GM18519 (cell line): ENCODE data around the gene AS3MT.
"Not testable (repeated sequence)": the region's sequence is repeated elsewhere in the genome, so short reads cannot be mapped to it uniquely, and the experiment has no call there.

Experiments used
- ATAC-seq: cut with Tn5 transposase; IDR thresholded peaks from one replicate; pipeline ENCODE4 v1.9.1; 2021; ENCODE audit warnings: mild to moderate bottlenecking, moderate library complexity; ENCODE audit not compliant: unreplicated experiment, low FRiP score

The AS3MT gene

DNA sequence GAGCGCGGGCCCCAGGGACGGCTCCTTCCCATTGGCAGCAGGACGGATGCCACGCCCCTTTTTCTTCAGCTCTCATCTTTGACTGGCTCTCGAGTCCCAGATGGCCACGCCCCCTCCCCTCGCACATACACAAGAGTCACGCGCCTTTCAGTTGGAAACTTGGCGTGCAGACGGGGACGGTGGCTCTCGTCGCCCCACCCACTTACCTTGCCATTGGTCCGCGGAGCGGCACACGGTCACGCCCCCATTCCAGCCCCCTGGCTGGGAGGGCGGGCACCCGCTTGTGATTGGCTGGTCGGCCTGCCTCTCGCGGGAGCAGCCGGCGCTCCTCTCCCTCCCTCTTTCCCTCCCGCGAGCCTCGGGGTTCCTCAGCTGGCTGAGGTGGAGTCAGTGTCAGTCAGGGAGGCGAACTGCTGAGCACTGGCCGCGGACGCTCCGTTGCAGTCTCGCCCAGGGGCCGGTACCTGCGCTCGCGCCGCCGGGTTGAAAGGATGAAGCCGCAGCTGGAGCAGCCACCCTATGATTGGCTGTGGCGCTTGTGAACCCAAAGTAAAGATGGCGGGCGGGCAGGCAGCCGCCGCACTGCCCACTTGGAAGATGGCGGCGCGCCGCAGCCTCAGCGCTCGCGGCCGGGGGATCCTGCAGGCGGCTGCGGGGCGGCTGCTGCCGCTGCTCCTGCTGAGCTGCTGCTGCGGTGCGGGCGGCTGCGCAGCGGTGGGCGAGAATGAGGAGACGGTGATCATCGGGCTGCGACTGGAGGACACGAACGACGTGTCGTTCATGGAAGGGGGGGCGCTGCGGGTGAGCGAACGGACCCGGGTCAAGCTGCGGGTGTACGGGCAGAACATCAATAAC, 48.9 kb downstream of the AS3MT start, which contains the start of gene CNNM2:
TSS of gene CNNM2 (plus strand) at position 333 of the 855 bp plus-strand sequence. CDS start at position 520, 187 bp downstream.
- peak; percentile 80 for ATAC-seq

DNA sequence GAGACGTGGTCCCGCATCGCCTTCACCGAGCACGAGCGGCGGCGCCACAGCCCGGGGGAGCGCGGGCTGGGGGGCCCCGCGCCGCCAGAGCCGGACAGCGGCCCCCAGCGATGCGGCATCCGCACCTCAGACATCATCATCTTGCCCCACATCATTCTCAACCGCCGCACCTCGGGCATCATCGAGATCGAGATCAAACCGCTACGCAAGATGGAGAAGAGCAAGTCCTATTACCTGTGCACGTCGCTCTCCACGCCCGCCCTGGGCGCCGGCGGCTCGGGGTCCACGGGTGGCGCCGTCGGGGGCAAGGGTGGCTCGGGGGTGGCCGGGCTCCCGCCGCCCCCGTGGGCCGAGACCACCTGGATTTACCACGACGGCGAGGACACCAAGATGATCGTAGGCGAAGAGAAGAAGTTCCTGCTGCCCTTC, 49.6 kb downstream of the AS3MT start:
- peak; percentile 2 for ATAC-seq

DNA sequence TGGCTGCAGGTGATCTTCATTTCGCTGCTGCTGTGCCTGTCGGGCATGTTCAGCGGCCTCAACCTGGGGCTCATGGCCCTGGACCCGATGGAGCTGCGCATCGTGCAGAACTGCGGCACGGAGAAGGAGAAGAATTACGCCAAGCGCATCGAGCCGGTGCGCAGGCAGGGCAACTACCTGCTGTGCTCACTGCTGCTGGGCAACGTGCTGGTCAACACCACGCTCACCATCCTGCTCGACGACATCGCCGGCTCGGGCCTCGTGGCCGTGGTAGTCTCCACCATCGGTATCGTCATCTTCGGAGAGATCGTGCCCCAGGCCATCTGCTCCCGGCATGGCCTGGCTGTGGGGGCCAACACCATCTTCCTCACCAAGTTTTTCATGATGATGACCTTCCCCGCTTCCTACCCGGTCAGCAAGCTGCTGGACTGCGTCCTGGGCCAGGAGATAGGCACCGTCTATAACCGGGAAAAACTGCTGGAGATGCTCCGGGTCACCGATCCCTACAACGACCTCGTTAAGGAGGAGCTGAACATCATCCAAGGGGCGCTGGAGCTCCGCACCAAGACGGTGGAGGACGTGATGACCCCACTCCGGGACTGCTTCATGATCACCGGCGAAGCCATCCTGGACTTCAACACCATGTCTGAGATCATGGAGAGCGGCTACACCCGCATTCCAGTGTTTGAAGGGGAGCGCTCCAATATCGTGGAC, 50.1 kb downstream of the AS3MT start:
- ATAC-seq: no peak

DNA sequence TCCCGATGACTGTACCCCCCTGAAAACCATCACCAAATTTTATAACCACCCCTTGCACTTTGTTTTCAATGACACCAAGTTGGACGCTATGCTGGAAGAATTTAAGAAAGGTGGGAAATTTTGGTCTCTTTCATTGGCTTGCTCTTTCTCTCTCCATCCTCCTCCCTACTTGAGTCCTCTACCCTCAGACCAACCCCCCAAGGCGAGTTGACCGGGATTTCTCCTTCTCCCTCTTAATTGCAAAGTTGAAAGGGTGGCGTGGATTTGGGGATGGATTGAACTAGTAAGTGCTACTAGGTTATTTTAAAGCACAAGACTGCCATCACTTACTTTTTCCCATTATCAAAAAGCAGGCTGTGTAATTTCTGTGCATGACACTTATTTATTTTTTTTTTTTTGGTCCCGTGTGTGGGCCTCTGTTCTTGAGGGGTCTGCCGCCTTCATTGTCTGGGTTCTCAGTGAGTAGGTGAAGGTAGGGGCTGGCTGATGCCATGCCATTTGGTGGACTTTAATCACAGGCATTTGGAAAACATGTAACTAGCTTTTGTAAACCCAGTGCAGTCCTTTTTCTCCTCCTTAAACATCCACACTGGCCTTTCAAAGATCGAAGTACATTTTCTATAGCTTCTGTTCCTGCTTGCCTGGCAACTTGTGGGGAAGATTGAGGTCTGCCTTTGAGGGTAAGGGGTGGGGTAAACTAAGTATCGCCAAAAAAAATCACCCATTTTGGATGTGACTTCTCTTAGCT, 50.9 kb downstream of the AS3MT start:
- ATAC-seq: no peak

DNA sequence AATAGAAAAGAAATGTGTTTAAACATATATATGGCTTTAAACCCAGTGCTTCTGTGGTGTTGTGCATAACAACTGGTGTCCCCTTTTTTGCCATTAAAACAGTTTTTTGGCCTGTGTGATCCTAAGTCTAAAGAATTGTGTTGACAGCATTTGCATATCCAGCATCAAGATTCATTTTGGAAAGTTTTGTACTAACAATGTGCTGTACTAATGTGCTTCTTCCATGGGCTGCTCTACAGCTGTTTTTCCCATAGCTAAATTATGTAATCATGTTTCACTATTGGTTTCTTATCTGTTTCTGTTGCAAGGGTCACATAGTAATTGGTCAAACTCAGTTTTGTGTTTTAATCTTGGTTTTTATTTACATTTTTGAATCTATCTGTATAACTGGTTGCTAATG, 54.3 kb downstream of the AS3MT start:
- no peak for ATAC-seq

DNA sequence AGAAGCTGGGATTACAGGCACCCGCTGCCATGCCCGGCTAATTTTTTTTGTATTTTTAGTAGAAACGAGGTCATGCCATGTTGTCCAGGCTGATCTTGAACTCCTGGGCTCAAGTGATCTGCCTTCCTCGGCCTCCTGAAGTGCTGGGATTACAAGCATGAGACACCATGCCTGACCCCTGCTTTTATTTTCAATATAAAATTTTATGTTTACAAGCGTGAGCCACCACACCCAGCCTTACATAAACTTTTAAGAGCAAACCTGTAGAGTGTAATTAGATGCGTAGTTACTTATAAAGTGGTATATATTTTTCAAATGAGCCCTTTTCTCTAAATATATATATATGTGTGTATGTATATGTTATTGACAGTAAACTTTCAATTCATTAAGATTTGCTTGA, 57.6 kb downstream of the AS3MT start:
- ATAC-seq: no peak

DNA sequence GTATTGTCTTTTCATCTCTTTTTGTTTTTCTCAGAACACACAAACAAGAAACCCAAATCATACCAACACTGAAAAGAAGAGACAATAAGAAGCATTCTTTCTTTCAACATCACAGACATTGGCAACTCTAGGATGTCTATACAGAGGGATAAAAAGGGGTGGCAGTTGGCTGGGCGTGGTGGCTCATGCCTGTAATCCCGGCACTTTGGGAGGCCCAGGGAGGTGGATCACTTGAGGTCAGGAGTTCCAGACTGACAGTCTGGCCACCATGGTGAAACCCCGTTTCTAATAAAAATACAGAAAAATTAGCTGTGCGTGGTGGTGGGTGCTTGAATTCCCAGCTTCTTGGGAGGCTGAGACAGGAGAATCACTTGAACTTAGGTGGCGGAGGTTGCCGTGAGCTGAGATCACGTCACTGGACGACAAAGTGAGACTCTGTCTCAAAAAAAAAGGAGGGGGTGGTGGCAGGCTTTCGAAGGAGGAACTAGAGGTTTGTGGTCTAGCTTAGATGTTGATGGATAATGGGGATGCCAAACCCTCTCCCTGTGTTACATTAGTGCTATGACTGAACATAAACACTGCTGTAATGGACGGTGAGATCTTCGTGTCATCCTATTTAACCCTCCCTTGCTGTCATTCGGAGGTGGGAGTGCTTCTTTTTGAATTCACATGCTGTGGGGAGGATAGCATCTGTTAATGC, 58.2 kb downstream of the AS3MT start:
- no peak for ATAC-seq

DNA sequence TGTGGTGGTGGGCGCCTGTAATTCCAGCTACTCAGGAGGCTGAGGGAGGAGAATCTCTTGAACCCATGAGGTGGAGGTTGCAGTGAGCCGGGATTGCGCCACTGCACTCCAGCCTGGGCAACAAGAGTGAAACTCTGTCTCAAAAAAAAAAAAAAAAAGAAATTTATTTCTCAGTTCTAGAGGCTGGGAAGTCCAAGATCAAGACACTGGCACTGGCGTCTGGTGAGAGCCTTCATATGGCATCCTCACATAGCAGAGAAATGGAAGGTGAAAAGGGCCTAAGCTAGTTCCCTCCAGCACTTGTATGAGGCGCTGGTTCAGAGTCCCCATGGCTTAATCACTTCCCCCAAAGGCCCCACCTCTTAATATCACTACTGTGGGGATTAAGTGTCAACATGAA, 59.2 kb downstream of the AS3MT start:
- not testable (repeated sequence) for ATAC-seq

DNA sequence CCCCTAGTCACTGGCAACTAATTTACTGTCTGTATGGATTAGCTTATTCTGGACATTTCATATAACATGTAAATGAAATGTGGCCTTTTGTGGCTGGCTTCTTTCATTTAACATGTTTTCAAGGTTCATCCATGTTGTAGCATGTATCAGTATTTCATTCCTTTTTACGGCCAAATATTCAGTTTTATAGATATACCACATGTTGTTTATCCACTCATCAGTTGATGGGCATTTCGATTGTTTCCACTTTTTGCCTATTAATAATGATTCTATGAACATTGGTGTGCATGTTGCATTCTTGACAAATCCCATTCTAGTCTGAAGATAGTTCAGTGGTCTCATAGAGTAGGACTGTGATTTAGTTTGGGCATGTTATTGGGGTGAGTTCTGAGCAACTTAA, 61.5 kb downstream of the AS3MT start:
- no peak for ATAC-seq

DNA sequence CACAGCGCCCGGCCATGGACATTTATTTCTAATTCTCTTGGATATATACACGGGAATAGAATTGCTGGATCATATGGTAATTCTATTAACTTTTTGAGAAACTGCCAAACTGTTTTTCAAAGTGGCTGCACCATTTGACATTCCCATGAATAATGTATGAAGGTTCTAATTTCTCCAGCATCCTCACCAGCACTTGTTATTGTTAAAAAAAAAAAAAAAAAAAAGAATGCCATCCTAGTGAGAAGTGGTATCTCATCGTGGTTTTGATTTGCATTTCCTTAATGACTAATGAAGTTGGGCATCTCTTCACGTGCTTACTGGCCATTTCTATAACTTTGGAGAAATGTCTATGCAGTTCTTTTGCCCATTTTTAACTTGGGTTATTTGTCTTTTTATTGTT, 62.4 kb downstream of the AS3MT start:
- no peak for ATAC-seq

DNA sequence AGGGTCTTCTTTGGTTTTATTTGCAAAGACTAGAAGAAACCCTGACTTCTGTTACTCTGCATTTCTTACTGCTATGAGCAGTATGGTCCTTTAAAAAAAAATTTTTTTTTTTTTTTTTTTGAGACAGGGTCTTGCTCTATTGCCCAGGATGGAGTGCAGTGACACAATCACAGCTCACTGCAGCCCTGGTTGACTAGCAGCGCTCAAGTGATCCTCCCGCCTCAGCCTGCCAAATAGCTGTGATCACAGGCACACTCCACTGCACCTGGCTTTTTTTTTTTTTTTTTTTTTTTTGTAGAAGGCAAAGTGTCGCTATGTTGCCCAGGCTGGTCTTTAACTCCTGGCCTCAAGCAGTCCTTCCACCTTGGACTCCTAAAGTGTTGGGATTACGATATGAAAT, 66.2 kb downstream of the AS3MT start:
- no peak for ATAC-seq

DNA sequence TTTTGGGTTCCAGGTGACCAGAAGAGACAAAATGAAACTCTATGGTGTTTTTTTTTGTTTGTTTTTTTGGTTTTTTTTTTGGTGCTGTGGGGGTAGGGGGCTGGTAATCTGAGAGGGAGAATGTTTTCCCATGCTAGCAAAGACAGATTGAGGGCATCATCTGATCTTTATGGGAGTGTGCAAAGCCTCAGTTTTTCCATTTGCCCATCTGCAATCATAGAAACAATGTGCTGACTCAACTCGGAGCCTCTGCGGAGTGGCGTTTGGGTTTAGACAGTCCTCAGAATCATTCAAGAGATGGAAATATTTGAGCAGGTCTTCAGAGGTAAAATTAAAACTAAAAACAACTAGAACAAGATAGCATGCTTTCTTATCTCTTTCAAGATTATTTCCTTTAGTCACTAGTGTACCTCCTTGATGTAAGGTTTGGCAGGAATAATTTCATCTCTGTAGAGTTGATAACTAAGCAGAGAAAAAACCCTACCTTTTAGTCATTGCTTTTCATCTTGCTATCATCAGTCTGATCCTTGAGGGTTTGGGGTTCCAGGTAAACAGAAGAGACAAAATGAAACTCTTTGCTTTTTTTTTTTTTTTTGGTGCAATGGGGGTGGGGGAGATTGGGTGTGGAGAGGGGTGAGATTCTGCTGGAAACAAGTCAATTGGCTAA, 66.8 kb downstream of the AS3MT start:
- no peak for ATAC-seq

DNA sequence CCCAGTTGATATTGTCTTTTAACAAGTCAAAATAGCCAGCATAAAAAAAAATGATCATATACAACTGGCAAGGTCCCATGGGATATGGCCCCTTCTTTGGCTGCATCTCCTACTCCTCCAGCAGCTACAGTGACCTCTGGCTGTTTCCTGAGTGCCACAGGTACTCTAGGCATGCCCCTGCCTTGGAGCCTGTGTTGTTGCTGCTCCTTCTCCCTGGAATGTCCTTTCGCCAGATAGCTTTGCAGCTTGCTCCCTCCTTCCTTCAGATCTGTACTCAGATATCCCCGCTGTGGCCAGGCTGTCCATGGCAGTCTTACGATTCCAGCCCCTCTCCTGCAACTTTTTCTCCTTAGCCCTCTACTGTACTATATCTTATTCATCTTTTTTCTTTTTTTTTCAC, 72.1 kb downstream of the AS3MT start:
- ATAC-seq: no peak

DNA sequence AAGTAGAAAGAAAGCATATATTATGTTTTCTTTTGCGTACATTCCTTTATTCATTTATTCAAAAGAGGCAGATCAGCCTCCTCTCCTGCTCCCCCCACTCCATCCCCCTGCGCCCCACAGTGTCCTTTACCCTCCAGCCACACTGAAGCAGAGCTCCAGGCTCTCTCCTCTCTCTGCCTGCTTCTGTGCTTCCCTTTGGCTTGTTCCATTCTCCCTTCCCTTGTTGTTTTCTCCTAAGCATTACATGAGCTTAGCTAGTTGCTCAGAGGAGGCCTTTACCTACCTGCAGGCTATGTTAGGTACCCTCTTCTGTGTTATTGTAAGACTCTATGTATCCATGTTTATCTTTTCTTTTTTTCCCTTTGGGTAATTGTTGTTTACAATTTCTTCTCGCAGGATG, 76.2 kb downstream of the AS3MT start:
- ATAC-seq: no peak

DNA sequence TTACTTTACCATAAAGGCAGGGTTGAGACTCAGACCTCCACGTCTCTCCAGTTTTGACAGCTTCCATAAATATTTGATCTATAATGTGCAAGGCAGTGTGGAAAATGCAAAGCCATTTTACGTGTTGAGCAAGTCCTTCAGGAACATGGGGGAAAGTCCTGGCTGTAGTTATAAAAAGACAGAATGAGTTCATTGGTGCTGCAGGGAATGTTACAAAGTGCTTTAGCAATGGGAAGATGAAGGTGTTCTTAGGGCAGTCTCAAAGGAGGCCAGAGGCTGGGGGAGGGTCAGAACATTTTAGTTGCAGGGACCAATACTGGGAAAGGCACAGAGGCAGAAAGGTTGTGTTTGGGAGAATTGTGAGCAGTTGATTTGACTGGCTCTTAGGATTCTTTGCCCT, 76.7 kb downstream of the AS3MT start:
- no peak for ATAC-seq

DNA sequence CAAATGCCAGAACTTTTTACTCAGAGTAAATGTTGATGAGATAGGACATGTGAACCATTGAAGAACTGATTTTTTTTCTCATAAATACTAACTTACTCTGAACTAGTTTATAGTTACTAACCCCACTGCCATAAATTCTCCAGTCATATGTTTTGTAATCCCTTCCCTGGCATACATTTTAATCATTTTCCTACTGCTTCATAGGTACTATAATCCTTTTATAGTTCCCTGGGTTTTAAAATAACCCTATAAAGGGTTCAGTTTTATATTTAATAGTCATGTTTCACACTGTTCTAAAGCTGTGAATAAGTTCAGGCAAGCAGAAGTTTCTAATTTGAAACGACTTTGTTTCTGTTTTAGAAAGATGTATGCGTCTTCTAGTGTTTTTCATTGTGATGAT, 77.7 kb downstream of the AS3MT start:
- ATAC-seq: no peak

DNA sequence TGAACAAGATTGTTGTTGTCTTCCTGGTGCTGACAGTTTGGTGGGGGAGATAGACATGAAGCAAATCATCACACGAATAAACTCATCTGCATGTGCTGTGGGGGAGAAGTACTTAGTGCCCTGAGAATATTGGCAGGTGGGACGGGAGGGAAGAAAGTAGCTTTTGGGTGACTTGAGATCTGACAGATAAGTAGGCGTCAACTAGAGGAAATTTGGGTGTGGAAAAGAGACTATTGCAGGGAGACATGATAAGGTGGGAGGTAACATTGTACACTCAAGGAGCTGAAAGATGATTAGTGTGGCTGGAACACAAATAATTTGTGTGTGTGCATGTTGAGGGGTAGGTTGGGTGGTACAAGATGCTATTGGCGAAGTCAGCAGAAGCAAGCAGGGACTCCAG, 78.9 kb downstream of the AS3MT start:
- ATAC-seq: no peak

DNA sequence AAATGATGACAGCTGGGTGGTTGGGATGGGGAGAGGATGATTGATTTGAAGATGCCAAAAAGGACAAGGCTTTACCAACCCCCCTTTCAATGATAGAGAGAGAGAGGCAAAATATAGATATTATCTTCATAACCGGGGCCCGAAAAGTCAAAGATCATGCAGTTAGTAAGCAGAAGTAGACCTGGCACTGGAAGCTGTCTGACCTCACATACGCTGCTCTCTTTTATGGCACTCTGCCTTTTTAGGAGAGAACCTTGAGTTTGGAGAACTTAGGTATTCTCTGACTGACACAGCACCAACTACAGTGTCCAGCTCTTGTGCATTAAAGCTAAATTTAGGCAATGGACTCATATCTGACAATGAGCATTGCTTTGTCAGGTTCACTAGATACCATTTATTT, 79.5 kb downstream of the AS3MT start:
- no peak for ATAC-seq

DNA sequence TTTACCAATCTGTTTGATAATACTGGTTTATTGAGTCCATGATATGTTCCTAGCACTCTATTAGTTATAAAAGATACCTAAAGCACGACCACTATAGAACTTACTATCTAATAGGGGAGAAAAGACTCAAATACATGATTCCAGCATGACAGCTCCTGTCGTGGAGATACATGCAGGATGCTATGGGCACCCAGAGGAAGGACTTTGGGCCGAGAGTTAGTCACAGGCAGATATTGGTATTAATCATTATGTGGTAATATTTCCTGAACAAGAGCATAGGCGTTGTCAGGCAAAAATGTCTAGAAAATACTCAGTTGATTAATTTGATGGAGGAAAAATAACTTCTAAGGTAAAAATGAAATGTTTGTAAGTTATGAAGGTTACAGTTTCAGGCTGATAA, 80.6 kb downstream of the AS3MT start:
- ATAC-seq: no peak

DNA sequence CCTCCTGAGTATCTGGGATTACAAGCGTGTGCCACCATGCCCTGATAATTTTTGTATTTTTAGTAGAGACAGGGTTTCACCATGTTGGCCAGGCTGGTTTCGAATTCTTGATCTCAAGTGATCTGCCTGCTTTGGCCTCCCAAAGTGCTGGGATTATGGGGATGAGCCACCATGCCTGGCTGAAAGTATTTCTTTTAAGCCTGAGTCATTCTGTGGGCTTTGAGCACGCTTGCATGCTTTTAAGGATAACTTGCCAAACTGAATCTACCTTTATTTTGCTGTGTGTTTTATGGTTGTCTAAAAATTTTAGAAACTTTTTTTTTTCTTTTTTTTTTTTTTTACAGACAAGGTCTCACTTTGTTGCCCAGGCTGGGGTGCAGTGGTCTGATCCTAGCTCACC, 82.0 kb downstream of the AS3MT start:
- ATAC-seq: no peak
